Measurements from ENCODE around the gene MZT2B. TPM values are rescaled to one million over a fixed set of nuclear protein-coding genes. Genes with fewer than 3 reads are reported as not detected.

The MZT2B gene
- polyA plus RNA-seq, 3 donors, result 148 to 245 (median 239) TPM

Other genes starting within 250 kb of the MZT2B start
- gene RAB6C, start 202.6 kb upstream of the MZT2B start, polyA plus RNA-seq, result under 1 TPM in 1 of 3 donors, not detected in 2; 0.06 TPM
- gene POTEF, start 53.0 kb upstream of the MZT2B start, polyA plus RNA-seq, result not detected
- gene CCDC74B, start 37.1 kb upstream of the MZT2B start, polyA plus RNA-seq, result 1 to 10 TPM in 2 of 3 donors, under 1 TPM in 1; 0.94 to 3.1 (median 1.1) TPM
- 10 to 100 TPM; 20.9 to 29.5 (median 29.1) TPM for gene SMPD4, start 660 bp upstream of the MZT2B start, polyA plus RNA-seq
- under 1 TPM in 1 of 3 donors, not detected in 2; 0.05 TPM for gene TUBA3E, start 16.2 kb downstream of the MZT2B start, polyA plus RNA-seq
- 100 to 1,000 TPM in 2 of 3 donors, 10 to 100 TPM in 1; 56.0 to 151 (median 126) TPM for gene IMP4, start 160.6 kb downstream of the MZT2B start, polyA plus RNA-seq
- 10 to 100 TPM; 32.9 to 50.2 (median 36.3) TPM for gene PTPN18, start 173.8 kb downstream of the MZT2B start, polyA plus RNA-seq

All from adipose tissue (tissue), 3 donors.